HG02938 (cell line): ENCODE measurements around the gene MYBBP1A.

Experiments
- ATAC-seq: cut with Tn5 transposase; IDR thresholded peaks from one replicate; pipeline ENCODE4 v1.9.1; 2021; ENCODE audit warnings: mild to moderate bottlenecking, moderate library complexity; ENCODE audit not compliant: unreplicated experiment

MYBBP1A gene

DNA sequence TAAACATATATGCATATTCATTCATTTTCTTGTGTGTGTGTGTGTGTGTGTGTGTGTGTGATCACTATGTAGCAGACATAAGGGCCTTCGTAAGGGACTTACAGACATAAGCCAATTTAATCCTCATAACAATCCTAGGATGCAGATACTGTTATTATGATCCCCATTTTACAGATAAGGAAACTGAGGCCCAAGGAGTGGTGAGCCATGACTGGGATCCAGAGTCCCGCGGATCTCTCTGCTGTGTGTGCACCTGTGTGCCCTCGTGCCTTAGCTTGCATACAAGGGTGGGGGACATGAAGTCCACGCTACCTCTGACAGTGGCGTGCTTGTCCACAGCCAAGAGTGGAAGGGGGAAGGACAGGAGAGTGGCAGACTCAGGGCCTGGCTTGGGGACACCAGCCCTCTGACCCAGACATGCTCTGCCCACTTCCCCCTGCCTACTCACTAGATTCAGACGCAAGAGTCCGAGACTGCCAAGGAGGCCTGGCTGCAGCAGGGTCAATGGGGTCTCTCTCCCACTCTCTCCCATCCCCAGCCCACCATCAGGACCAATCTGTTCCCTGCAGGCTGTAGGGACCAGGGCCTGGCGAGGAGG is 19.4 kb upstream of the MYBBP1A start:
- no peak for ATAC-seq

DNA sequence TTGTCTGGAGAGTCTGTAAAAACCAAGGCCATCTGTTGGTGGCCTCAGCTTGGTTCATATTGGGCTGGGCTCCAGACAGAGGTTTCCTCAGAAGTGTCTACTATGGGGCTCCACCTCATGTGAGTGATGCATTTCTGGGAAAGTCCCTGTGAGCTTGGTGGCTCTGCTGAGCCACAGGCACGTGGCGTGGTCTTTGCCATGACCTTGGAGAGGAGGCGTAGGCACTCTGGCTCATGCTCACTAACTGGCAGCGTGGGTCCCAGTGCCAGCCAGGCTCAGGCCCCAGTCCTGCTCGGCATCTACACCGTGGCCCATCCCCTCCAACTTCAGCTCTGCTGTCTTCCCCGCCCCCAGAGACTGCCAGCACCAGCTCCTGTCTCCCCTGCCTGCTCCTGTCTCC is 18.5 kb upstream of the MYBBP1A start:
- no peak for ATAC-seq

DNA sequence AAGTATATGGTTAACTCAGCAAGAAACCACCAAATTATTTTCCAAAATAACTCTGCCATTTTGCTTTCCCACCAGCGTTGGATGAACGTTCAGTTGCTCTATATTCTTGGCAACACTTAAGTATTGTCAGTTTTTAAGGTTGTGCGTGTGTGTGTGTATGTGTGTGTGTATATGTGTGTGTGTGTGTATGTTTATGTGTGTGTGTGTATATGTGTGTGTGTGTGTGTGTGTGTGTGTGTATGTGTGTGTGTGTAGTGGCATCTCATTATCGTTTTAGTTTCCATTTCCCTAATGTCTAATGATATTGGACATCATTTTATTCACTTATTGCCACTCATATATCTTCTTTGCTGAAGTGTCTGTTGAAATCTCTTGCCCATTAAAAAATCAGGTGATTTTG is 17.9 kb upstream of the MYBBP1A start:
- no peak for ATAC-seq

DNA sequence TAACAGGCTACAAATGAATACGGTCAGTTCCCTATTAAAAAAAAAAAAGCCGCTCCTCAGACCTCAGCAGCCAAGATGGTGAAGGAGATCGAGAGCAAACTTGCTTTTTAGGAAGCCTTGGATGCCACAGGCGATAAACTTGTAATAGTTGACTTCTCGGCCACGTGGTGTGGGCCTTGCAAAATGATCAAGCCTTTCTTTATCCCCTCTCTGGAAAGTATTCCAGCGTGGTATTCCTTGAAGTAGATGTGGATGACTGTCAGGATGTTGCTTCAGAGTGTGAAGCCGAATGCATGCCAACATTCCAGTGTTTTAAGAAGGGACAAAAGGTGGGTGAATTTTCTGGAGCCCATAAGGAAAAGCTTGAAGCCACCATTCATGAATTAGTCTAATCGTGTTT is 16.9 kb upstream of the MYBBP1A start:
- ATAC-seq: no peak

DNA sequence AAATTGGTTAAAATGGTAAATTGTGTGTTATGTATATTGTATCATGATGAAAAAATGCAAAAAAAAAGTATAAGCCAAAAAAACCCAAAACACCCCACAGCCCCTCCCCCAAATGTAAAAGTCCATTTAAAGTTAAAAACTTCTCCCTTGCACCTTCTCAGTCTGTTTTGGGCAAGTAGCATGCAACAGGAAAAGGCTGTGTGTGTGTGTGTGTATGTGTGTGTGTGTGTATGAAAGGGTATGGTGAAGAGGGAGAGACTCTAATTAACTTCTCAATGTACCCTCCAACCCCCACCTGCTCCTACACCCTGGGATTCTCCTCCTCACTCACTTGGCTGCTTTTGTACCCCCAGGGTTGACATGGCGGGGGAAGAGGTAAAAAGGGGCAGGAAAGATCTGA is 14.4 kb upstream of the MYBBP1A start:
- ATAC-seq: no peak

DNA sequence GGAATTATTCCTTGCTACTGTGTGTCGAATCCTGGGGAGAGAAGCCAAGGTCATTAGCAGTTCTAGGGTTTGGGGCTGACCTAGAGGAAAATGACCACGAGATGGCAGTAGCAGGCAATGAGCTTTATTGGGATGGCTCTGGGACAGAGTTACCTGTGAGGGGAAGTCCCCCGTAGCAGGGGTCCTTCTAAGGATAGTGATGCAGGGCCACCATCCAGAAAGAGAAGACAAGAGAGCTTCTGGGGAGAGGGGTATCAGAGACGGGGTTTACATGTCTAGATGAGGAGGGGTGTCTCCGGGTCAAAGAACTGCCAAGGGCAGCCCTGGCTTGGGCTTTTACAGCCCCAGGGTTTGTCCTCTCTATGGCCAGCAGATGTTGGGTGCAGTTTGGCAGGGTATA is 11.6 kb upstream of the MYBBP1A start:
- ATAC-seq: no peak

DNA sequence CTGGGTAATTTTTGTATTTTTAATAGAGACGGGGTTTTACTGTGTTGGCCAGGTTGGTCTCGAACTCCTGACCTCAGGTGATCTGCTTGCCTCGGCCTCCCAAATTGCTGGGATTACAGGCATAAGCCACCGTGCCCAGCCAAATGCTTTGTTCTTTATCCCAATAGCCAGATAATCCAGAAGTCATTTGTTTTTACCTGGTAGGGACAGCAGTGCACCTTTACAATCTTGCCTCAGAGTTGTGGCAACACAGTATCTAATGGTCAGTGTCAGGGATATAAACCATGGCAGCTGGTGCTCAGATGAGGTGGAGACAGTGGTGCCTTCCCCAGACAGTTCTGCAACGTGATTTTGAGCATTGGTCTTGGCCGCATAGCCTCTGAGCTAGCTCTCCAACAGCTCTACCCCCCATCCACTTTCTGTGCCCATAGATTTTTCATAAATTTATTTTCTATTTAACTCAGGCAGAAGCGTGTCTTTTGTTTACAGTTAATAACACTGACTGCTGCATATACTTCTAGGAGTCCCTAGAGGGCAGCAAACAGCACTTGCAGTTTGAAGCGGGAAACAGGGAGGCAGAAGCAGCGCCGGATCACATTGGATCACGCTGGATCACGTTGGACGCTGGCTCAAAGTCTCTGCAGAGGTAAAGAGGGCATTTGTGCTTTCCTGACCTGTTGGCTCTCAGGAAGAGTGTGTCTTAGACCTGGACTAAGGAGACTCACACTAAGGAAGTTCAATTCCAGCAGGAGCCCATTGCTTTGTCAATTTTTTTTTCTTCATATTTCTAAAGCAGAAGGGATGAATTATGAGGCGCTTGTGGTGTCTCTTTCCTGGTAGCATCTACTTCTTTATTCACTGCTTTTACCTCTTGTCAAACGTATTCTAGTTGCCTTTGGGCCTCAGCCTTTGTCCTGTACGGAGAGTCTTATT is 10.3 kb upstream of the MYBBP1A start:
- no peak for ATAC-seq

DNA sequence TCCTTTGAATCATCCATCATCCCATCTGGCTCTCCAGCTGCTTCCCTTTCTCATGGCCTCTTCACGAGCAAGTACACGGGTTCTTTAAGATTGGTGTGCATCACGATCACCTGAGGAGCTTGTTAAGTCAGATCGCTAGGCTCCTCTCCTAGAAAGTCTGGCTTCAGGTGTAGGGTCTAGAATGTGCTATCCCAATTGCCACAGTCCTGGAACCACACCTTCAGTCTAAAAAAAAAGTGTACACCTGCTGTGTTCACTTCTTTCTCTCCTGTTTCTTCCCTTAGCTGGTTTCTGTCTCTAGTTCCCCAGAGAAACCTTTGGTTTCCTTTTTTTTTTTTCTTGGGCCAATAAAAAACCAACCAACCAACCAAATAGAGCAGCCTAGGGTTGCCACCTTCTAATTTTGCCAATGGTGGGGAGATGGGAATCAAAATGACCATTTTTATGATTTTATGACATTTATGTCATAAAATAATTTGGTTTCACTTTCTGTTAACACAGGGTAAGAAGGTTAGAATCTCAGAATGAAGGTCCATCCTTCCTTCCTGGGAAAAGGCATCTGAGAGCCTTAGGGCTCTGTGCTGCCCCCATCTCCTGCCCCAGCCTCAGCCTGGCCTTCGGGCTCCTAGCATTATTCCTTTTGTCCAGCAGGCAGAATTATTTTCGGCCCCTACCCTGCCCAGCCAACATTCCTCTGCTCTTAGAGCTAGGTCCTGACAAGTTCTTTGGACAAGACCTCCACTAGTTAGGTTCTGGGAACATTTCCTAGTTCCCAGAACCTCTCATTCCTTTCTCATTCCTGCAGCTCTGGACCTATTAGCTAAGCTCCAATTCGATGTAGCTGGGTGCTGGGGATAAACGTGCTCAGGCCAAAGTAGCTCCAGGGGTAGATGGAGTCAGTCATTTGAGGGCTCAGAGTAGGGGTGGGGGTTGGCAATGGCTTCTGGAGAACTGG is 7.1 kb upstream of the MYBBP1A start:
- no peak for ATAC-seq

DNA sequence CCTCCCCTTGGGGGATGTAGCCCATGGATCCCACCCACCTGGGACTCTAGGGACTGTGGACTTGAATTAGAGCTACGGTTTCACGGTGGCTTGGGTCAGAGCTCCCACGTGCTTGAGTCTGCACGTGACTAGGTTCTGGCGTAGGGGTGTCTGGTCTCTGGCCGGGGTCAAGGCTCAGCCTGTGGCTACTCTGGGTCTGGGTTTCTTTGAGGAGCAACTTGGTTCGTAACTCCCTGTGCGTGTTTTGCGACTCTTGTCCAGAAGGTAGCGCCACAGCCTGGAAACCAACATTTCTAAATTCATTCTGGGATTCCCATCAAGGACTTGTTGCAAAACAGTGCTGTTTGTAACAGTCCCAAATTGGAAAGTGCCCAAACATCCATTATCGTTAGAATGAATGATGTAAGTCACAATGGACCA is 5.7 kb upstream of the MYBBP1A start:
- ATAC-seq: no peak

DNA sequence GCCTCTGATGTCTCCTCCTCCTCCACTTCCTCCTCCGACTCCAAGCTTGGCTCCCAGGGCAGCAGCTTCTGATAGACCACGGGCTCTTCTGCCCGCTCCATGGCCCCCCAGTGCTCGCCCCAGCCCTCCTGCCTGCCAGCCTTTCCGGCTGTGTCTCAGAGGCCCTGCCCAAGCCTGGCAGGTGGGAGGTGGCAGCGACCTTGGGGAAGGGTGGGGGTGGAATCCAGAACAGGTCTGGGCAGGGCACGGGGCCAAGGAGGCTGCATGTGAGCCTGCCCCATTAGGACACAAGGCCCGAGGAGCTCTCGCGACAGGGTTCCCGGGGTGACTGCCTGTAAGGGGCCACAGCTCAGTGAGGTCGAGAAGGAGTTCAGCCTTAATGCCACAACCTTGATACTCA is 5.2 kb upstream of the MYBBP1A start, which contains the start of gene GGT6:
TSS of gene GGT6 (minus strand) at position 157 of the 400 bp plus-strand sequence. CDS start at position 101, 56 bp downstream.
- no peak for ATAC-seq

DNA sequence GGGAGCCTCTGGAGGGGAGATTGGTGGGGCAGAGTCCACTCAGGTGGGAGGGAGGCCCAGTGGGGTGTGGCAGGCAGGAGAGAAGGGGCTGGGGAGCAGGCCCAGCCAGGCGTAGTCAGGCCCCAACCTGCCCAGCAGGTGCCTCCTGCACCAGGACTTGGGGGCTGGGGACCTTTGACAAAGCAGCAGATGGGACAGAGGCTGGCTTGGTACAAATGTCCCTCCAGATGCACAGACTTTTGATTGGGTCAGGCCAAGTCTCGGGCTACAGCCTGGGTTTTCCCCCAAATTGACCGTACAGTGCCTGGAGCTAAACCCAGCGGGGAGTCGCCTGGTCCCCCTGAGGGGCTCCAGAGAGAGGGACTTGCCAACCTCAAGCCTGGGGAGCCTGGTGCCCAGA is 4.8 kb upstream of the MYBBP1A start:
- ATAC-seq: no peak

DNA sequence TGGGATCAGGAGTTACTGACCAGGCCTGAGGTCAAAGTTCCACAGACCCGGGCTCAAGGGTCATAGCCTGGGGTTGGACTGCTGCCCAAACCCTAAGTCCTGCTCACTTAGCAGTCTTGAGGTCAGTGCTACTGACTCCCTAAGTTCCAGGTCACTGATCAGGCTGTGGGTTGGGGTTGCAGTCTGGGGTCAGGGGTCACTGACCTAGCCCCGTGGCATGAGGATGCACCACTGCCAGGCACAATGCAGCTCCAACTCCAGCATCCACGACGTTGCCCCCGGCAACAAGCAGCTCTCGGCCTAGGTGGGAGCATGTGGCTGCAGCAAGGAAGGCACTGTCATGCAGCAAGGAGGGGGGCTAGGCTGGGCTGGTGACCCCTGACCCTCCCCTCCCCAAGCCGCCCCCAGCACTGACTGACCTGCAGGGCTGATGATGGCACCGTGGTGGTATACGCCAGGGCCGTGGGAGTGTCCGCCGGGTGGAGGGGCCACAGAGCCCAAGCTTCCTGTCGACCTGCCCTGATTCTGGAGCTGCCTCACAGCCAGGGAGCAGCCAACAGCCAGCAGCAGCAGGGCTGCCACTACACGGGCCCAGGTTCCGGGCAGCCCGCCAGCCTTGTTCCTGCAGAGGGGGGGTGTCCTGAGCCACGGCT is 4.1 kb upstream of the MYBBP1A start:
- ATAC-seq: no peak

DNA sequence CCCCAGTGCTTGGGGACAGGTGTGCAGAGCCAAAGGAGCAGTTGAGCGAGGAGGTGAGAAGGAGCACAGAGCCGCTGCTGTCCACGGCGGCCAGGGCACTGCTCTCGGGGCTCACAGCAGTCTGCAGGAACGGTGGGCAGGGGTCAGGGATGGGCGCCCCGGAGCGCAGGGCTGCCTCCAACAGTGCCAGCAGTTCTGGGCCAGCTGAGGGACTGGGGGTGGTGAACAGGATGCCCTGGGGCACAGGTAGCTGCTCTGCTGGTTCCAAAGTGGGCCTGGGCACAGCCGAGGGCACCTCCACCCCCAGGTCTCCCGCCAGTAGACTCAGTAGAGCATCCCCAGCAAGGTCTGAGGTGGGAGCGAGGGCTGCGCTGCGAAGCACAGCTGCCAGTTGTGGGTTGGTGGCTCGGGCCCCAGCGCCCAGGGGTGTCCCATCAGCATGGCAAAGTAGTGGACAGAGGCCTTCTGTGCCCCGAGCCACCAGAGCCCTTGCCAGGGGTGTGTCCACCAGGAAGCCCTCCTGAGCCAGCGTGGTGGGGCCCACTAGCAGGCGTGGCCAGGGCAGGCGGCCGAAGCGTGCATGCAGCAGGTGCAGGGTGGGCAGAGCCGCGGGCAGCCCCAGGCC is 3.3 kb upstream of the MYBBP1A start:
- ATAC-seq: no peak

DNA sequence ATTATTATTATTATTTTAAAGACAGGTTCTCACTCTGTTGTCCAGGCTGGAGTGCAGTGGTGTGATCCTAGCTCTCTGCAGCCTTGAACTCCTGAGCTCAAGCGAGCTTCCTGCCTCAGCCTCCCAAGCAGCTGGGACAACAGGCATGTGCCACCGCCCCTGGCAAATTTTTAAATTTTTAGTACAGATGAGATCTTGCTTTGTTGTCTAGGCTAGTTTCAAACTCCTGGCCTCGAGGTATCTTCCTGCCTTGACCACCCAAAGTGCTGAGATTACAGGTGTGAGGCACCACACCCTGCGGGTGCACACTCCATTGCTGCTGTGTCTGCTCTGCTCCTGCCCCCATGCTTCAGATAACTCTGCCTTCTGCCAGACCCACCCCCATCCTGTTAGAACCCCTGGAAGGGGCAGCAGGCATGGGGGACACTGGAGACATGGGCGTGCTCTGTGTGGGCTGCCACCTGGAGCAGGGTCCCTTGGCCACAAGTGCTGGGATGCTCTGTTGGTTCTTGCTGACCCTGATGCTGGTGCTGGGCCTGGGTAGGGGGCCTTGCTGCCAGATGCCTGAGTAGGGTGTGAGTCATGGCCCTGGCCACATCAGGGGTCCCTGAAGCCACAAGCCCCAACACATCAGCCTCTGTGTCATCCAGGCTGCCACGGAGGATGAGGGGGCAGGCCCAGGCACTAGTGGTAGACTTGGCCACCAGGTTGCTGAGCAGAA is 2.6 kb upstream of the MYBBP1A start:
- no peak for ATAC-seq

DNA sequence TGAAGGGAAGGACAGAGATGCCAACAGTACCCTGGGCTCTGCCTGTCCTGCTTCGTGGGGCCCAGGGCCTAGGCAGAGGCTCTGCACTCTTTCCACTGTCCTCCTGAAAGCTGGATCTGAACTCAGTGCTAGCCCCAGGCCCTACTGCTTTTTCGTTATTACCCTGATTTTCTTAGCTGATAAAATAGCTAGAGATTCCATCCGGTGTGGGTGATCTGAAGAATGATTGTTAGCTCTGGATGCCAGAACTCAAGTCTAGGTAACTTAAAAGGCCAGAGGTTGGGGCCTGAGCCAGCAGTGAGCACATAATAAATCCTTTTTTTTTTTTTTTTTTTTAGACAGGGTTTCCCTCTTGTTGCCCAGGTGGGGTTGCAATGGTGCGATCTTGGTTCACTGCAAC is 1.8 kb upstream of the MYBBP1A start:
- ATAC-seq: no peak

DNA sequence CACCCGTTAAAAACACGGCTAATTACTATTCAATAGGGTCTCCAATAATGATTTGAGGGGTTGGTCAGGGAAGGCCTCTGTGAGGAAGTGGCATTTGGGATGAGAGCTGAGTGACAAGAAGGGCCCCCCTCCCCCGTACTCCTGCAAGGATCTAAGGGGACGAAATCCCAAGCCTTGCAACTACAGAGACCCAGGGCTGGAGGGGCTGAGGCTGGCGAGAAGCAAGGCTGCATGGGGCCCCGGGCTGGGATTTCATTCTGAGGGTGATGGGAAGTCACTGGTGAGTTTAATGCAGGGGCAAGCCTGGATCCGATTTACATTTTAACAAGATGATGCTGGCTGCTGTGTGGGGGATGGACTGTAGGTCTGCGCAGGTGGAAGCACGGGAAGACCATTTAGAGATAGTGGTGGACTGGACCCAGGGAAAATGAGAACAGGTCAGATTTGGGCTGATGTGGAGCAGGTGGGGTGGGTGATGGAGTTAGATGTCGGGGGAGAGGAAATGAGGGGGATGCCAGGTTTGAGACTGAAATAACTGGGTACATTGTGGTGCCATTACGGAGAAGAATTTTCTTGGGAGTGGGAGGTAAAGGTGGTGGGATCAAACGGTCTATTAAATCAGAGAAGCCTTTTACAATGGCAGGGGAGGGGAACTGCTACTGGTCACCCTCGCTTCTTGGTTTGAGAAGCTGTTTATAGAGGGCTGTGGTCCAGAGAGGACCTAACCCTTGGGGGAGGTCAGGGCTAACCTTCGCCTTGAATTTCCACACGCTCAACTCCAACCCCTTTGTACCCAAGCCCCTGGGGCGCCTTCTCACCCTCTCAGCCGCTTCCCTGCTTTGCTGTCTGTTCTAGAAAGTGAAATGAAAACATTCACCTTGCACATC is 932 bp upstream of the MYBBP1A start:
- no peak for ATAC-seq

DNA sequence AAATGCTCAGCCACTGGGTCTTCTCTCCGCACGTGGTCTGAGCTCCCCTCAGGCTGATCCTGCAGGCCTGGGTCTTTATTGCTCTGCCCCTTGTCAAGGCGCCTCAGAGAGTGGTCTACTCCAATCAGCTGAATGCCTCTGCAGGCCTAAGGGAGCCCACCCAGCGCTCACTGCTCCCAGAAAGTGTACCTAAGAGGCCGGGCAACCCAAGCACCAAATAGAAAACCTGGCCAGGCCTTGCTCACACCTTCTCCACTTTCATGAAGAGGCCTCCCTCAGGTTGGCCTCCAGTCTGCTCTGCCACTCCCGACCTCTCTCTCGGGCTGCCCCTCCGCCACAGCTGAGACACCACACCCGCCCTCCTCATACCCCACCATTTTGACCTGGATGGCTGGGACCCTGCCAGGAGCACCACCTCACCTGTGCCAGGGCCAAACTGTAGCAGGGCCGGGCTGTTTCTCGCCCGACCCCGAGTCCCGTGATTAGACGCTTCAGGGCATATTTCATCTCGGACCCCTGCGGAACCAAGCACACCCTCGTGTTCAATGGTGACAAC is 665 bp downstream of the MYBBP1A start:
- ATAC-seq: no peak

DNA sequence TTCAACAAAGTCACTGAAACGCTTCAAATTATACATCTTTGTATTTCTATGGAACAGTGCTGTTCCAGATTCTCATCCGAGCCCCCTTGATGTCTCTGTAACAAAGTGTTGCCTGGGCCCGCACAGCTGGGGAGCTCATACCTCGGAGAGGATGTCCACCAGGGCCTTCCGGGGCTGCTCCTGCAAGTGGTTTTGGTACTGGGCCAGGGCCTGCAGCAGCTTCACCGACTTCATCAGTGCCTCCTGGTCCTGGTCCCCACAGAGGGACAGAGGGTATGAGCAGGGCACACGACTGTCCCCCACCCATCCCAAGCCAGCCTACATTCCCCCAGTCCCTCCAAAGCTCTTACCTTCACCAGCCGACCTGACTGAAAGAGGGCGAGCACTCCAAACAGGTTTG is 1.5 kb downstream of the MYBBP1A start:
- no peak for ATAC-seq
